Measurements from ENCODE around the gene MMP7. TPM values are rescaled to one million over a fixed set of nuclear protein-coding genes. Genes with fewer than 3 reads are reported as not detected.

Gene MMP7
- total RNA-seq, 1 experiment from 2014 or later, result 0.61 TPM

DNA sequence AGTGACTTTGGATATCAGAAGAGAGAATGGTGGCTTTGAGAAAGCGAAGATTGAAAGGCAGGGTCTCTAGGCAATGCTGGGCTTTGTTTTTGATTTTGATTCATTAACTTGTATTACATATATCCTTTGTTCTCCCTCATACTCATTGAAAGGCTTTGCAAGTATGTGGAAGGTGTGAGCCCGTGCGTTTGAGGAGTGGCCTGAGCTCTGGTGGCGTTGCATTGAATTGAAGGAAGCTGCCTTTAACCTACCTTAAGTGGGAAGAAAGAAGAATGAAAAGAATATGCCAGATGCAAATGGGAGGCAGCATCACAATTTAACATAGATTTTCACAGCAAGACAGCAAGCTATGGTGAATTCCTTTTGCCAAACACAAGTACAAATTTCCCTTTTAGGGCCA, 6.7 kb downstream of the MMP7 start:
- no peaks in the 10 kb centered on the region for H3K9me2 ChIP-seq (ENCODE audit: insufficient read depth)
- DNase-seq (ENCODE audit: low read depth, low spot score), result no peak
- no peaks in the 10 kb centered on the region for H3K9me3 ChIP-seq (ENCODE audit: control insufficient read depth in 1 of 2, insufficient read depth in 1 of 2, low read depth in 1 of 2, low read length in 2 of 2)
- H4K20me1 ChIP-seq (ENCODE audit: insufficient read depth), result no peaks in the 10 kb centered on the region
- ChIA-PET CTCF (no interaction called here), POLR2A (no interaction called here), RAD21 (ENCODE audit: low non-redundant PET in 1 of 2, low total read pairs in 2 of 2, uncharacterized antibody in 2 of 2, unreplicated experiment in 2 of 2) (no interaction called here)
- peaks cover 2 to 16% of the 10 kb centered on the region in 2 experiments; a peak in 2 of 4 replicates for H3K4me1 ChIP-seq (ENCODE audit: control insufficient read depth in 1 of 2, insufficient read depth in 2 of 2, low read length in 2 of 2)
- H2AFZ ChIP-seq (ENCODE audit: low read depth, low read length, poor library complexity, severe bottlenecking), result no peak overlapping the region
- no peak overlapping the region for H3K4me2 ChIP-seq (ENCODE audit: low read length)
- H3K79me2 ChIP-seq (ENCODE audit: insufficient read depth, low read length), result no peaks in the 10 kb centered on the region
- no peaks in the 10 kb centered on the region for H3K27me3 ChIP-seq (ENCODE audit: insufficient read depth, low read length)
- no peak overlapping the region for H3K4me3 ChIP-seq (replicated peaks in 1 of 2; ENCODE audit: low read depth in 1 of 2, low read length in 2 of 2)
- H3K27ac ChIP-seq (ENCODE audit: low read depth, low read length), result no peak overlapping the region
- TF ChIP-seq SIN3A (IDR thresholded peaks at IDR 0.05; ENCODE audit: low read depth) (no peak), ZNF274 (IDR thresholded peaks at IDR 0.05; ENCODE audit: low read depth, low read length) (no peak), ELF1 (IDR thresholded peaks at IDR 0.05; ENCODE audit: borderline replicate concordance, low read depth) (no peak), CBX3 (IDR thresholded peaks at IDR 0.05; ENCODE audit: low read depth) (no peak), YY1 (IDR thresholded peaks at IDR 0.05; ENCODE audit: extremely low read depth, insufficient replicate concordance, low read depth, low read length) (no peak), SP1 (IDR thresholded peaks at IDR 0.05; ENCODE audit: low read depth) (no peak), EZH2 (IDR thresholded peaks at IDR 0.05) (no peak)
- TF ChIP-seq, protein P1, sequence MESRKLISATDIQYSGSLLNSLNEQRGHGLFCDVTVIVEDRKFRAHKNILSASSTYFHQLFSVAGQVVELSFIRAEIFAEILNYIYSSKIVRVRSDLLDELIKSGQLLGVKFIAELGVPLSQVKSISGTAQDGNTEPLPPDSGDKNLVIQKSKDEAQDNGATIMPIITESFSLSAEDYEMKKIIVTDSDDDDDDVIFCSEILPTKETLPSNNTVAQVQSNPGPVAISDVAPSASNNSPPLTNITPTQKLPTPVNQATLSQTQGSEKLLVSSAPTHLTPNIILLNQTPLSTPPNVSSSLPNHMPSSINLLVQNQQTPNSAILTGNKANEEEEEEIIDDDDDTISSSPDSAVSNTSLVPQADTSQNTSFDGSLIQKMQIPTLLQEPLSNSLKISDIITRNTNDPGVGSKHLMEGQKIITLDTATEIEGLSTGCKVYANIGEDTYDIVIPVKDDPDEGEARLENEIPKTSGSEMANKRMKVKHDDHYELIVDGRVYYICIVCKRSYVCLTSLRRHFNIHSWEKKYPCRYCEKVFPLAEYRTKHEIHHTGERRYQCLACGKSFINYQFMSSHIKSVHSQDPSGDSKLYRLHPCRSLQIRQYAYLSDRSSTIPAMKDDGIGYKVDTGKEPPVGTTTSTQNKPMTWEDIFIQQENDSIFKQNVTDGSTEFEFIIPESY (IDR thresholded peaks at IDR 0.05; ENCODE audit: extremely low read depth, insufficient replicate concordance, low read length), result no peak
- TF ChIP-seq, protein P2, sequence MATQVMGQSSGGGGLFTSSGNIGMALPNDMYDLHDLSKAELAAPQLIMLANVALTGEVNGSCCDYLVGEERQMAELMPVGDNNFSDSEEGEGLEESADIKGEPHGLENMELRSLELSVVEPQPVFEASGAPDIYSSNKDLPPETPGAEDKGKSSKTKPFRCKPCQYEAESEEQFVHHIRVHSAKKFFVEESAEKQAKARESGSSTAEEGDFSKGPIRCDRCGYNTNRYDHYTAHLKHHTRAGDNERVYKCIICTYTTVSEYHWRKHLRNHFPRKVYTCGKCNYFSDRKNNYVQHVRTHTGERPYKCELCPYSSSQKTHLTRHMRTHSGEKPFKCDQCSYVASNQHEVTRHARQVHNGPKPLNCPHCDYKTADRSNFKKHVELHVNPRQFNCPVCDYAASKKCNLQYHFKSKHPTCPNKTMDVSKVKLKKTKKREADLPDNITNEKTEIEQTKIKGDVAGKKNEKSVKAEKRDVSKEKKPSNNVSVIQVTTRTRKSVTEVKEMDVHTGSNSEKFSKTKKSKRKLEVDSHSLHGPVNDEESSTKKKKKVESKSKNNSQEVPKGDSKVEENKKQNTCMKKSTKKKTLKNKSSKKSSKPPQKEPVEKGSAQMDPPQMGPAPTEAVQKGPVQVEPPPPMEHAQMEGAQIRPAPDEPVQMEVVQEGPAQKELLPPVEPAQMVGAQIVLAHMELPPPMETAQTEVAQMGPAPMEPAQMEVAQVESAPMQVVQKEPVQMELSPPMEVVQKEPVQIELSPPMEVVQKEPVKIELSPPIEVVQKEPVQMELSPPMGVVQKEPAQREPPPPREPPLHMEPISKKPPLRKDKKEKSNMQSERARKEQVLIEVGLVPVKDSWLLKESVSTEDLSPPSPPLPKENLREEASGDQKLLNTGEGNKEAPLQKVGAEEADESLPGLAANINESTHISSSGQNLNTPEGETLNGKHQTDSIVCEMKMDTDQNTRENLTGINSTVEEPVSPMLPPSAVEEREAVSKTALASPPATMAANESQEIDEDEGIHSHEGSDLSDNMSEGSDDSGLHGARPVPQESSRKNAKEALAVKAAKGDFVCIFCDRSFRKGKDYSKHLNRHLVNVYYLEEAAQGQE (IDR thresholded peaks at IDR 0.05; ENCODE audit: low read depth), result no peak
- TF ChIP-seq, protein P3, sequence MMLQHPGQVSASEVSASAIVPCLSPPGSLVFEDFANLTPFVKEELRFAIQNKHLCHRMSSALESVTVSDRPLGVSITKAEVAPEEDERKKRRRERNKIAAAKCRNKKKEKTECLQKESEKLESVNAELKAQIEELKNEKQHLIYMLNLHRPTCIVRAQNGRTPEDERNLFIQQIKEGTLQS (IDR thresholded peaks at IDR 0.05), result no peak
- ATAC-seq, result no peak
- no TSS peak for BruUV-seq (replicated peaks)
- intact Hi-C loops (cut with micrococcal nuclease), result no loop called here
- H3K9ac ChIP-seq (ENCODE audit: low read length), result no peak overlapping the region
- H3K36me3 ChIP-seq (ENCODE audit: control insufficient read depth in 1 of 2, insufficient read depth in 2 of 2, low read length in 2 of 2), result no peaks in the 10 kb centered on the region
